ENCODE results near the gene HTT. TPM values are rescaled to one million over a fixed set of nuclear protein-coding genes. Genes with fewer than 3 reads are reported as not detected.
"Not testable (repeated sequence)": the region's sequence is repeated elsewhere in the genome, so short reads cannot be mapped to it uniquely, and the experiment has no call there.

Gene HTT
- total and polyA plus RNA-seq, 4 donors, result 38.9 to 51.5 (median 40.9) TPM

GRCh38 chr4:3079694-3080123 is 5.2 kb downstream of the HTT start:
- Histone ChIP-seq H3K4me1 (ENCODE audit: control insufficient read depth, insufficient read depth, low read length) (peaks cover 6% of the 10 kb centered on the region), H3K27me3 (ENCODE audit: control insufficient read depth, insufficient read depth, low read length) (no peaks in the 10 kb centered on the region), H3K9me3 (ENCODE audit: control insufficient read depth, insufficient read depth, low read length) (no peaks in the 10 kb centered on the region), H3K27ac (ENCODE audit: low read depth, low read length) (no peak overlapping the region), H3K36me3 (ENCODE audit: control insufficient read depth, insufficient read depth, low read length) (no peaks in the 10 kb centered on the region), H3K4me3 (ENCODE audit: low read depth, low read length) (no peak overlapping the region)
- 85% methylated on average over 3 of the region's 6 CpGs for WGBS (ENCODE audit: insufficient coverage)
- no peak for DNase-seq (ENCODE audit: low read depth in 4 of 6, low spot score in 6 of 6)

DNA sequence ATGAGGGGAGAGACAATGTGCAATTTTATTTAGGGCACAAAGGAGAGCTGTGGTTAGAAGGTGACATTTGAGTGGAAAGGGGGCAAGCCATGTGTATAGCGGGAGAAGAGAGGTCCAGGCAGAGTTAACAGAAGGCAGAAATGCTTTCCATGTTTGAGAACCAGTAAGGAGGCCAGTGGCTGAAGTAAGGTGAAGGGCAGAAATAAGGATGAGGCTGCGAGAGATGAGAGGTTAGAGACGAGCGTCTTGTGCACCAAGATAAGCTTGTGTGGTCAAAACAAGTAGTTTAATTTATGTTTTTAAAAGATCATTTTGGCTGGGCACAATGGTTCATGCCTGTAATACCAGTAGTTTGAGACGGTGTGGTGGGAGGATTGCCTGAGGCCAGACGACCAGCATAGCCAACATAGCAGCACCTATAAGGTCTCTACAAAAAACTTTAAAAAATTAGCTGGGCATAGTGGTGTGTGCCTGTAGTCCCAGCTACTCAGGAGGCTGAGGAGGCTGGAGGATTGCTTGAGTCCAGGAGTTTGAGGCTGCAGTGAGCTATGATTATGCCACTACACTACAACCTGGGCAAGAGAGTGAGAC is 8.5 kb downstream of the HTT start:
- DNase-seq (ENCODE audit: low read depth in 4 of 6, low spot score in 6 of 6), result no peak
- H3K27me3 ChIP-seq (ENCODE audit: control insufficient read depth, insufficient read depth, low read length), result no peaks in the 10 kb centered on the region
- no peaks in the 10 kb centered on the region for H3K9me3 ChIP-seq (ENCODE audit: control insufficient read depth, insufficient read depth, low read length)
- peaks cover 7% of the 10 kb centered on the region for H3K36me3 ChIP-seq (ENCODE audit: control insufficient read depth, insufficient read depth, low read length)
- no peaks in the 10 kb centered on the region for H3K4me1 ChIP-seq (ENCODE audit: control insufficient read depth, insufficient read depth, low read length)
- 93% methylated on average over 3 of the region's 6 CpGs for WGBS (ENCODE audit: insufficient coverage)
- H3K27ac ChIP-seq (ENCODE audit: low read depth, low read length), result no peak overlapping the region
- H3K4me3 ChIP-seq (ENCODE audit: low read depth, low read length), result no peak overlapping the region

DNA sequence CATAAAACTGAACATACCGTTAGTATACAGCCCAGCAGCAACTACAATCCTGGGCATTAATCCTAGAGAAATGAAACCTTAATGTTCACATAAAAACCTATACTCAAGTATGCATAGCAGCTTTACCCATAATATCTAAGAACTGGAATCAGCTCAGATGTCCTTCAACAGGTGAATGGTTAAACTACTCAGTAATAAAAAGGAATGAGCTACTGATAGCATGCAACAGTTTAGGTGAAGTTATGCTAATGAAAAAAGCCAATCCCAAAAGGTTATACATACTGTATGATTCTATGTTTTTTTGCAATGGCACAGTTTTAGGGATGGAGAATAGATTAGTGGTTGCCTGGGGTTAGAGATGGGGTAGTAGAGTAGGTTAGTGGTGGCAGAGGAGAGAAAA is 9.3 kb downstream of the HTT start:
- H3K36me3 ChIP-seq (ENCODE audit: control insufficient read depth, insufficient read depth, low read length), result peaks cover 11% of the 10 kb centered on the region
- H3K27ac ChIP-seq (ENCODE audit: low read depth, low read length), result no peak overlapping the region
- H3K4me3 ChIP-seq (ENCODE audit: low read depth, low read length), result no peak overlapping the region
- no peak for DNase-seq (ENCODE audit: low read depth in 4 of 6, low spot score in 6 of 6)
- H3K9me3 ChIP-seq (ENCODE audit: control insufficient read depth, insufficient read depth, low read length), result no peaks in the 10 kb centered on the region
- H3K27me3 ChIP-seq (ENCODE audit: control insufficient read depth, insufficient read depth, low read length), result no peaks in the 10 kb centered on the region
- no CpG with 5 or more reads among the region's 1 CpG for WGBS (ENCODE audit: insufficient coverage)
- H3K4me1 ChIP-seq (ENCODE audit: control insufficient read depth, insufficient read depth, low read length), result no peaks in the 10 kb centered on the region

GRCh38 chr4:3085948-3086670 is 11.6 kb downstream of the HTT start:
- H3K27ac ChIP-seq (ENCODE audit: low read depth, low read length), result no peak overlapping the region
- peaks cover 15% of the 10 kb centered on the region for H3K36me3 ChIP-seq (ENCODE audit: control insufficient read depth, insufficient read depth, low read length)
- H3K4me1 ChIP-seq (ENCODE audit: control insufficient read depth, insufficient read depth, low read length), result no peaks in the 10 kb centered on the region
- H3K4me3 ChIP-seq (ENCODE audit: low read depth, low read length), result no peak overlapping the region
- H3K27me3 ChIP-seq (ENCODE audit: control insufficient read depth, insufficient read depth, low read length), result no peaks in the 10 kb centered on the region
- WGBS (ENCODE audit: insufficient coverage), result 96% methylated on average over 9 of the region's 10 CpGs
- H3K9me3 ChIP-seq (ENCODE audit: control insufficient read depth, insufficient read depth, low read length), result no peaks in the 10 kb centered on the region
- no peak for DNase-seq (ENCODE audit: low read depth in 4 of 6, low spot score in 6 of 6)

- Histone ChIP-seq H3K27me3 (ENCODE audit: control insufficient read depth, insufficient read depth, low read length) (no peaks in the 10 kb centered on the region), H3K9me3 (ENCODE audit: control insufficient read depth, insufficient read depth, low read length) (no peaks in the 10 kb centered on the region), H3K4me1 (ENCODE audit: control insufficient read depth, insufficient read depth, low read length) (no peaks in the 10 kb centered on the region), H3K4me3 (ENCODE audit: low read depth, low read length) (no peak overlapping the region), H3K36me3 (ENCODE audit: control insufficient read depth, insufficient read depth, low read length) (peaks cover 15% of the 10 kb centered on the region), H3K27ac (ENCODE audit: low read depth, low read length) (no peak overlapping the region)
- no peak for DNase-seq (ENCODE audit: low read depth in 4 of 6, low spot score in 6 of 6)
- 100% methylated on average over 2 of the region's 4 CpGs for WGBS (ENCODE audit: insufficient coverage)
Observed at GRCh38 chr4:3087115-3087797, 12.8 kb downstream of the HTT start.

- Histone ChIP-seq H3K27me3 (ENCODE audit: control insufficient read depth, insufficient read depth, low read length) (no peaks in the 10 kb centered on the region), H3K36me3 (ENCODE audit: control insufficient read depth, insufficient read depth, low read length) (peaks cover 27% of the 10 kb centered on the region), H3K4me1 (ENCODE audit: control insufficient read depth, insufficient read depth, low read length) (no peaks in the 10 kb centered on the region), H3K4me3 (ENCODE audit: low read depth, low read length) (no peak overlapping the region), H3K27ac (ENCODE audit: low read depth, low read length) (no peak overlapping the region), H3K9me3 (ENCODE audit: control insufficient read depth, insufficient read depth, low read length) (no peaks in the 10 kb centered on the region)
- no peak for DNase-seq (ENCODE audit: low read depth in 4 of 6, low spot score in 6 of 6)
- no CpG with 5 or more reads among the region's 5 CpGs for WGBS (ENCODE audit: insufficient coverage)
Observed at GRCh38 chr4:3091464-3091863, 17.0 kb downstream of the HTT start.

DNA sequence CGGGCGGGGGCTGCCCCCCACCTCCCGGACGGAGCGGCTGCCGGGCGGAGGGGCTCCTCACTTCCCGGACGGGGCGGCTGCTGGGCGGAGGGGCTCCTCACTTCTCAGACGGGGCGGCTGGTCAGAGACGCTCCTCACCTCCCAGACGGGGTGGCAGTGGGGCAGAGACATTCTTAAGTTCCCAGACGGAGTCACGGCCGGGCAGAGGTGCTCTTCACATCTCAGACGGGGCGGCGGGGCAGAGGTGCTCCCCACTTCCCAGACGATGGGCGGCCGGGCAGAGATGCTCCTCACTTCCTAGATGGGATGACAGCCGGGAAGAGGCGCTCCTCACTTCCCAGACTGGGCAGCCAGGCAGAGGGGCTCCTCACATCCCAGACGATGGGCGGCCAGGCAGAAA is 20.2 kb downstream of the HTT start:
- H3K27me3 ChIP-seq (ENCODE audit: control insufficient read depth, insufficient read depth, low read length); H3K9me3 ChIP-seq (ENCODE audit: control insufficient read depth, insufficient read depth, low read length); DNase-seq (ENCODE audit: low read depth in 4 of 6, low spot score in 6 of 6); H3K27ac ChIP-seq (ENCODE audit: low read depth, low read length); H3K4me1 ChIP-seq (ENCODE audit: control insufficient read depth, insufficient read depth, low read length); H3K4me3 ChIP-seq (ENCODE audit: low read depth, low read length): not testable (repeated sequence)
- H3K36me3 ChIP-seq (ENCODE audit: control insufficient read depth, insufficient read depth, low read length), result peaks cover 23% of the 10 kb centered on the region
- WGBS (ENCODE audit: insufficient coverage), result 98% methylated on average over 24 of the region's 28 CpGs

DNA sequence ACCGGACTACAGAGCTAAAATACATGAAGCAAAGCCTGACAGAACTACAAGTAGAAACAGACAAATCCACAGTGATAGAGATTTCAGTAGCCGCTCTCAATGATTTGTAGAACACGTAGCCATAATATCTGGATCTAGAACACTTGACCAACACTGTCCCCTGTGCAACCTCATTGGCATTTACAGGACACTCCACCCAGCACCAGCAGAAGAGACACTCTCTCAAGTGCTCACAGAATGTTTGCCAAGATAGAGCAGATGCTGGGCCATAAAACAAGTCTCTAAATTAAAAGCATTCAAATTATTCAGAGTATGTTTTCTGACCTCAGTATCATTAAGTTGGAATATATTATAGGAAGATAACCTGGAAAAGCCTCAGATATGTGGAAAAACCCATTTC is 21.7 kb downstream of the HTT start:
- H3K27me3 ChIP-seq (ENCODE audit: control insufficient read depth, insufficient read depth, low read length), result no peaks in the 10 kb centered on the region
- H3K4me1 ChIP-seq (ENCODE audit: control insufficient read depth, insufficient read depth, low read length), result no peaks in the 10 kb centered on the region
- WGBS (ENCODE audit: insufficient coverage), result 92% methylated on average over 2 of the region's 3 CpGs
- H3K9me3 ChIP-seq (ENCODE audit: control insufficient read depth, insufficient read depth, low read length), result no peaks in the 10 kb centered on the region
- no peak overlapping the region for H3K27ac ChIP-seq (ENCODE audit: low read depth, low read length)
- H3K4me3 ChIP-seq (ENCODE audit: low read depth, low read length), result no peak overlapping the region
- no peak for DNase-seq (ENCODE audit: low read depth in 4 of 6, low spot score in 6 of 6)
- peaks cover 28% of the 10 kb centered on the region for H3K36me3 ChIP-seq (ENCODE audit: control insufficient read depth, insufficient read depth, low read length)

- H3K27ac ChIP-seq (ENCODE audit: low read depth, low read length), result no peak overlapping the region
- no peaks in the 10 kb centered on the region for H3K9me3 ChIP-seq (ENCODE audit: control insufficient read depth, insufficient read depth, low read length)
- H3K27me3 ChIP-seq (ENCODE audit: control insufficient read depth, insufficient read depth, low read length), result no peaks in the 10 kb centered on the region
- peaks cover 38% of the 10 kb centered on the region for H3K36me3 ChIP-seq (ENCODE audit: control insufficient read depth, insufficient read depth, low read length)
- no peaks in the 10 kb centered on the region for H3K4me1 ChIP-seq (ENCODE audit: control insufficient read depth, insufficient read depth, low read length)
- WGBS (ENCODE audit: insufficient coverage), result 83% methylated on average over 1 of the region's 2 CpGs
- peak in 1 of 6 donors; percentile 30 for DNase-seq (ENCODE audit: low read depth in 4 of 6, low spot score in 6 of 6)
- H3K4me3 ChIP-seq (ENCODE audit: low read depth, low read length), result no peak overlapping the region
Observed at GRCh38 chr4:3098346-3098745, 23.9 kb downstream of the HTT start.
